Measurements from ENCODE around the gene MRPL11.
"Not testable (repeated sequence)": the region's sequence is repeated elsewhere in the genome, so short reads cannot be mapped to it uniquely, and the experiment has no call there.

- not testable (repeated sequence) for TF ChIP-seq CTCF (optimal IDR thresholded peaks at IDR 0.05 in 1 of 3, IDR thresholded peaks at IDR 0.05 in 1 of 3, conservative IDR thresholded peaks at IDR 0.05 in 1 of 3; ENCODE audit: extremely low read depth in 1 of 3, insufficient read depth in 2 of 3, low read length in 3 of 3); EZH2 (IDR thresholded peaks at IDR 0.05; ENCODE audit: low read length)
These were observed 6.7 kb downstream of the MRPL11 start for GRCh38 chr11:66431871-66432329.
